ENCODE results near the gene CHIC2. TPM values are rescaled to one million over a fixed set of nuclear protein-coding genes. Genes with fewer than 3 reads are reported as not detected.

CHIC2 gene
- total RNA-seq, 2 donors from 2014 or later, result 6.9 to 18.9 TPM

GRCh38 chr4:54090804-54091623, 26.6 kb upstream of the CHIC2 start:
- Histone ChIP-seq H3K27ac (peak overlapping the region in 1 of 4 donors; percentile 3), H3K36me3 (replicated peaks in 1 of 2; ENCODE audit: insufficient read depth in 1 of 2, low read depth in 2 of 2) (no peaks in the 10 kb centered on the region), H3K4me3 (no peak overlapping the region), H3K27me3 (peaks cover 0 to 29% of the 10 kb centered on the region in 2 donors), H3K9me3 (no peaks in the 10 kb centered on the region), H3K4me1 (peaks cover 25% of the 10 kb centered on the region)
- ATAC-seq (peak; percentile 59), DNase-seq (peak; percentile 27 to 53 (median 38))
- TF ChIP-seq CTCF (IDR thresholded peaks at IDR 0.05), result no peak
- TF ChIP-seq POLR2A (IDR thresholded peaks at IDR 0.05), result no peak
- intact Hi-C loops (cut with DNase I), result no loop called here
- 7 to 8% methylated on average over 15 to 27 of the region's 27 CpGs for WGBS, 2 donors

DNA sequence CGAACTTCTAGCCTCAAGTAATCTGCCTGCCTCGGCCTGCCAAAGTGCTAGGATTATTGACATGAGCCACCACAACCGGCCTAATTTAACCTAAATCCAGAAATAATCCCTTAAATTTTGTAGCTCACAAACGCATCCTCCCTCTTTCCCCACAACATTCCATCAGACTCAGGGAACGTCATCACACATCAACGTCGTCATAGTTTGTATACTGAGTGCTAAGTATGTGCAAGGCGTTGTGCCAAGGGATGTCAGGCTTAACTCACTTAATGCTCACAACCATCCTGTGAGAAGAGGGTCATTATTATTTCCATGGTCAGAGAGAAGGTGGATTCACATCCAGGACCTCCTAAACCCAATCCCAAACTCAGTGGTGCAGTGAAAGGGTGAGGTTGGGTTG, 26.0 kb upstream of the CHIC2 start:
- 91 to 93% methylated on average over 8 of the region's 8 CpGs for WGBS, 2 donors
- no peak for ATAC-seq

GRCh38 chr4:54089875-54090274, 25.5 kb upstream of the CHIC2 start:
- WGBS, 2 donors, result 96 to 100% methylated on average over 1 of the region's 1 CpG
- Histone ChIP-seq H3K4me1 (peaks cover 25% of the 10 kb centered on the region), H3K4me3 (no peak overlapping the region), H3K36me3 (replicated peaks in 1 of 2; ENCODE audit: insufficient read depth in 1 of 2, low read depth in 2 of 2) (no peaks in the 10 kb centered on the region), H3K27me3 (peaks cover 0 to 20% of the 10 kb centered on the region in 2 donors), H3K9me3 (no peaks in the 10 kb centered on the region), H3K27ac (no peak overlapping the region)
- ATAC-seq (no peak), DNase-seq (no peak)
- intact Hi-C loops (cut with DNase I), result no loop called here
- TF ChIP-seq POLR2A (IDR thresholded peaks at IDR 0.05) (no peak), CTCF (IDR thresholded peaks at IDR 0.05) (no peak)

More for the DNA sequence above, 26.0 kb upstream of the CHIC2 start:
- Histone ChIP-seq H3K4me3 (no peak overlapping the region), H3K27ac (no peak overlapping the region), H3K9me3 (no peaks in the 10 kb centered on the region), H3K27me3 (peaks cover 0 to 25% of the 10 kb centered on the region in 2 donors), H3K4me1 (peaks cover 25% of the 10 kb centered on the region), H3K36me3 (replicated peaks in 1 of 2; ENCODE audit: insufficient read depth in 1 of 2, low read depth in 2 of 2) (no peaks in the 10 kb centered on the region)
- TF ChIP-seq POLR2A (IDR thresholded peaks at IDR 0.05) (no peak), CTCF (IDR thresholded peaks at IDR 0.05) (no peak)
- intact Hi-C loops (cut with DNase I), result no loop called here
- DNase-seq, result no peak

GRCh38 chr4:54085284-54085683, 20.9 kb upstream of the CHIC2 start:
- Histone ChIP-seq H3K9me3 (no peaks in the 10 kb centered on the region), H3K4me1 (no peaks in the 10 kb centered on the region), H3K36me3 (replicated peaks in 1 of 2; ENCODE audit: insufficient read depth in 1 of 2, low read depth in 2 of 2) (no peaks in the 10 kb centered on the region), H3K4me3 (no peak overlapping the region), H3K27ac (no peak overlapping the region), H3K27me3 (no peaks in the 10 kb centered on the region)
- no peak for TF ChIP-seq POLR2A (IDR thresholded peaks at IDR 0.05)
- no peak for TF ChIP-seq CTCF (IDR thresholded peaks at IDR 0.05)
- DNase-seq, result no peak
- WGBS, 2 donors, result 81% methylated on average over 3 of the region's 3 CpGs
- ATAC-seq, result no peak
- intact Hi-C loops (cut with DNase I), result no loop called here

GRCh38 chr4:54082168-54082567, 17.8 kb upstream of the CHIC2 start:
- TF ChIP-seq CTCF (IDR thresholded peaks at IDR 0.05) (no peak), POLR2A (IDR thresholded peaks at IDR 0.05) (no peak)
- no peak for ATAC-seq
- intact Hi-C loops (cut with DNase I), result no loop called here

More at GRCh38 chr4:54082168-54082567, 17.8 kb upstream of the CHIC2 start:
- 58 to 72% methylated on average over 1 of the region's 1 CpG for WGBS, 2 donors
- DNase-seq, result peak in 1 of 4 donors; percentile 59
- Histone ChIP-seq H3K27me3 (no peaks in the 10 kb centered on the region), H3K4me3 (no peak overlapping the region), H3K4me1 (no peaks in the 10 kb centered on the region), H3K36me3 (replicated peaks in 1 of 2; ENCODE audit: insufficient read depth in 1 of 2, low read depth in 2 of 2) (no peaks in the 10 kb centered on the region), H3K27ac (no peak overlapping the region), H3K9me3 (no peaks in the 10 kb centered on the region)

Measured in body of pancreas (tissue), 4 donors.